Stimulated activated naive CD8-positive, alpha-beta T cell treated with anti-CD3 and anti-CD28 coated beads, Interleukin-15, Interleukin-2, amounts not matched to agents 100 ng/mL and 50 ng/mL, for 24 hours (primary cell): ENCODE measurements around the gene FAM72B.
"Not testable (repeated sequence)": the region's sequence is repeated elsewhere in the genome, so short reads cannot be mapped to it uniquely, and the experiment has no call there.

Experiments used
- H3K27ac Mint-ChIP-seq: one replicate; pipeline ENCODE4 v1.8.0; 2021; ENCODE audit warnings: mild to moderate bottlenecking, mixed read lengths
- H3K27me3 Mint-ChIP-seq: one replicate; pipeline ENCODE4 v1.8.0; 2021; ENCODE audit warnings: mixed read lengths
- H3K36me3 Mint-ChIP-seq: one replicate; pipeline ENCODE4 v1.8.0; 2021; ENCODE audit warnings: low read depth, mixed read lengths
- H3K4me1 Mint-ChIP-seq: one replicate; pipeline ENCODE4 v1.8.0; 2021; ENCODE audit warnings: low read depth, mixed read lengths
- H3K4me3 Mint-ChIP-seq: one replicate; pipeline ENCODE4 v1.8.0; 2021; ENCODE audit warnings: mild to moderate bottlenecking, mixed read lengths
- H3K9me3 Mint-ChIP-seq: one replicate; pipeline ENCODE4 v1.8.0; 2021; ENCODE audit warnings: mixed read lengths

FAM72B gene

GRCh38 chr1:121168152-121168668, 15.9 kb downstream of the FAM72B start:
- H3K36me3 Mint-ChIP-seq, H3K27me3 Mint-ChIP-seq, H3K27ac Mint-ChIP-seq, H3K9me3 Mint-ChIP-seq, H3K4me3 Mint-ChIP-seq, H3K4me1 Mint-ChIP-seq: not testable (repeated sequence)

DNA sequence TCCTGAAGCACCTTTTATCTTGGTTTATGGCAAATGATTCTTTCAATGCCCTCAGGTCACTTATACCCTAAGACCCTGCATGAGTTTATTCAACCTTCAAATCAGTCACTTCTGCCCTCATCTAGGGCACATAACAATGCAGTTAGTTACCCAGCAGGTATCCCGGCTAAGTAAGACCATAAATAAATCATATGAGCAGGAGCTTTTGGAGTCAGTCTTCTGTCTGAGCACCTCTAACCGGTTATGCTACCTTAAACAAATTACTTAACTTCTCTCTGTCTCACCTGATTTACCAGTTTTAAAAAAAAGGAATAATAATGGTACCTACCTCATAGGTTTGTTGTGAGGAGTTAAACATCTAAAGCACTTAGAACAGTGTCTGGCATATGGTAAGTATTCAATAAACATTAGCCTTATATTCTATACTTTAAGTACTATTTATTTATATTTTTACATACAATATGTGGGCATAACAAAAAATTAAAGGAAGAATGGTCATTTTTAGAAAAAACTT, 16.9 kb downstream of the FAM72B start:
- not testable (repeated sequence) for H3K9me3 Mint-ChIP-seq, H3K27me3 Mint-ChIP-seq, H3K4me1 Mint-ChIP-seq, H3K27ac Mint-ChIP-seq, H3K4me3 Mint-ChIP-seq, H3K36me3 Mint-ChIP-seq

GRCh38 chr1:121165296-121165695, 18.8 kb downstream of the FAM72B start:
- not testable (repeated sequence) for H3K36me3 Mint-ChIP-seq, H3K27me3 Mint-ChIP-seq, H3K4me3 Mint-ChIP-seq, H3K4me1 Mint-ChIP-seq, H3K9me3 Mint-ChIP-seq
- H3K27ac Mint-ChIP-seq: peak overlapping the region; percentile 28

DNA sequence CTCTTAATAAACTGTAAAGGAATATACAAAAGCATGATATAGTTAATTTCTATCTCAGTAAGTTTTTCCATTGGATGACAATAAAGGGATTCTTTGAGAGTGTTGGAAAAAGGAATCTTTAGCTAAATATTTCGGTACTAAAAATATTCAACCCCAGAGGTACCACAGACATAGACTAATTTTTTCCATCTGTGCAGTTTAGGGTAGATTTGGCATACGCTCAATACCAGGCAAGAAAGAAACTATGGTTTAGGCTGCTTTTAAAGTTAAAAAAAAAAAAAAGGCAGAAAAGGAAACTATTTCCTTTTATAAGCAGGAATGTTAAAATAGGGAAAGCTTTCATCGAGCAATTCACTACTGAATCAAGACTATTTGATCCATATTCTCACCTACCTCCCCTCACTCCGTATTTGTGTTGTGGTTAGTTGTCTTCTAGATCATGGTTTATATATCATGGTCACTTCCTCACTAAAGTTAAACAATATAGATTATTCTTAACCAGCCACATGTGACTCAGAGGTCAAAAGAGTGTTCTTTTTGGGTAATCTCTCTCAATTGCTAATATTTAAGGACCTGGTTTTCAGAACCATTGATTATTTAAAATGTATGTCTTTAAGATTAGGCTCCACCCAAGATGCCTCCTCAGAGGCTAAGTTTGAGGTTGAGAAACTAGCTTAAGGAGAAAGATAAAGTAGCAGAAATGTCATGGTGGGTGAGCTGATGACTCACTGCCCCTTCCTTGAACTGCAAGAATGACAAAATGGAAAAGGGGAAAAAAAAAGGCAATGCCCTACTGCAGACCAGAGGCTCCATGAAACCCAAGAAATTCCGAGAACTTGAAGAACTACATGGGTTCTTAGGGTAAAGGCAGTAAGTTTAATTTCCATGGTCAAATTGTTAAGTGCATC, 20.0 kb downstream of the FAM72B start:
- not testable (repeated sequence) for H3K4me1 Mint-ChIP-seq, H3K36me3 Mint-ChIP-seq, H3K27me3 Mint-ChIP-seq, H3K4me3 Mint-ChIP-seq, H3K27ac Mint-ChIP-seq, H3K9me3 Mint-ChIP-seq

DNA sequence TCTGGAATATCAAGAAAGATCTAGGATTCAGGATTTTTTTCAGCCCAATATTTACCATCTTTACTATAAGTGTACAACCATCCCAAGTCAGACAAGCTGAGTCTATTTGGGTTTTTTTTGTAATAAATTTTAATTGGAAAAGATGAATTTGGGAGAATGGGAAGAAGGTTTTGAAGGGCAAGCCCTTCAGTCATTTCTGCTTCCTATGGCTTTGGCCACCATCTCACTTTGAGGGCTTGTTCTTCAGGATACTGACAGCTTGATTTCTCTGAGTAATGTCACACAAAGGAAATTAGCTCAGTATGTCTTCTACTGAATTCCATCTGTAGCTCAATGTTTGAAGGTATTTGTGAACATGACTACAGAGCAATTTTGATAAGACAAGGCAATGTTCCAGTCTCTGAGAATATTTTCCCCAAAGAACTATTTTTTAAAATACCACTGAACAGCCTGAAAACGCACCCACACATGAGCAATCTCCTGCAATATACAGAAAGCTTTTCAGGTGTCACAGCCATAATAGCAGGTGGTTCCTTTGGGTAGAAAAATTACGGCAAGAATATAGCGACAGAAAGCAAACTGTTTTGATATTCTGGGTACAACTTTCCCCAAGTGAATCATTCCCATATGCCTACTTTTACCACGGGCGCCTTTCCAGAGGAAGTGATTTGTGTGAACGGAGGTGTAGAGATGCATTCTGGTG, 22.8 kb downstream of the FAM72B start:
- not testable (repeated sequence) for H3K4me3 Mint-ChIP-seq, H3K27ac Mint-ChIP-seq, H3K4me1 Mint-ChIP-seq, H3K27me3 Mint-ChIP-seq, H3K36me3 Mint-ChIP-seq, H3K9me3 Mint-ChIP-seq

GRCh38 chr1:121160118-121160517, 24.0 kb downstream of the FAM72B start:
- H3K9me3 Mint-ChIP-seq, H3K27me3 Mint-ChIP-seq, H3K4me1 Mint-ChIP-seq, H3K4me3 Mint-ChIP-seq, H3K36me3 Mint-ChIP-seq, H3K27ac Mint-ChIP-seq: not testable (repeated sequence)

GRCh38 chr1:121157609-121158008, 26.5 kb downstream of the FAM72B start:
- H3K4me1 Mint-ChIP-seq, H3K4me3 Mint-ChIP-seq, H3K27me3 Mint-ChIP-seq, H3K9me3 Mint-ChIP-seq, H3K36me3 Mint-ChIP-seq, H3K27ac Mint-ChIP-seq: not testable (repeated sequence)

- not testable (repeated sequence) for H3K9me3 Mint-ChIP-seq, H3K36me3 Mint-ChIP-seq, H3K27ac Mint-ChIP-seq, H3K4me1 Mint-ChIP-seq, H3K4me3 Mint-ChIP-seq, H3K27me3 Mint-ChIP-seq
Measured at GRCh38 chr1:121156958-121157603, 27.1 kb downstream of the FAM72B start.

GRCh38 chr1:121155671-121156358, 28.3 kb downstream of the FAM72B start:
- not testable (repeated sequence) for H3K27me3 Mint-ChIP-seq, H3K27ac Mint-ChIP-seq, H3K36me3 Mint-ChIP-seq, H3K4me1 Mint-ChIP-seq, H3K4me3 Mint-ChIP-seq, H3K9me3 Mint-ChIP-seq

- not testable (repeated sequence) for H3K36me3 Mint-ChIP-seq, H3K9me3 Mint-ChIP-seq, H3K4me3 Mint-ChIP-seq, H3K4me1 Mint-ChIP-seq, H3K27me3 Mint-ChIP-seq, H3K27ac Mint-ChIP-seq
Measured at GRCh38 chr1:121154811-121155210, 29.3 kb downstream of the FAM72B start.

GRCh38 chr1:121152788-121153187, 31.4 kb downstream of the FAM72B start:
- not testable (repeated sequence) for H3K27ac Mint-ChIP-seq, H3K4me3 Mint-ChIP-seq, H3K36me3 Mint-ChIP-seq, H3K27me3 Mint-ChIP-seq, H3K4me1 Mint-ChIP-seq, H3K9me3 Mint-ChIP-seq

DNA sequence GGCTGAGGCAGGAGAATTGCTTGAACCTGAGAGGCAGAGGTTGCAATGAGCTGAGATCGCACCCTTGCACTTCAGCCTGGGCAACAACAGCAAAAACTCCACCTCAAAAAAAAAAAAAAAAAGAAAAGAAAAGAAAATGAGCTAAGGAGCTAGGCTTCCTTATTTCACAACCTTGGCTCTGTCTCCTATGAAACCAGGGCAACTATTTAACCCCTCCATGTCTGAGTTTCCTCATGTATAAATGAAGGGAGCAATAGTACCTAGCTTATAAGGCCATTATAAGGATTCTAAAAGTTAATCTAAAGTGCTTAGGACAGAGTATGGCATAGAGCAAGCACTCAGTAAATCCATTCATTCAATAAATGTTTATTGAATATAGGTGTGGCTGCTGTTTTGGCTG, 32.8 kb downstream of the FAM72B start:
- not testable (repeated sequence) for H3K4me1 Mint-ChIP-seq, H3K4me3 Mint-ChIP-seq, H3K27me3 Mint-ChIP-seq

GRCh38 chr1:121148489-121149190, 35.5 kb downstream of the FAM72B start:
- not testable (repeated sequence) for H3K27ac Mint-ChIP-seq, H3K4me3 Mint-ChIP-seq, H3K27me3 Mint-ChIP-seq, H3K4me1 Mint-ChIP-seq, H3K36me3 Mint-ChIP-seq, H3K9me3 Mint-ChIP-seq

More for the DNA sequence above, 32.8 kb downstream of the FAM72B start:
- H3K27ac Mint-ChIP-seq, H3K9me3 Mint-ChIP-seq, H3K36me3 Mint-ChIP-seq: not testable (repeated sequence)

DNA sequence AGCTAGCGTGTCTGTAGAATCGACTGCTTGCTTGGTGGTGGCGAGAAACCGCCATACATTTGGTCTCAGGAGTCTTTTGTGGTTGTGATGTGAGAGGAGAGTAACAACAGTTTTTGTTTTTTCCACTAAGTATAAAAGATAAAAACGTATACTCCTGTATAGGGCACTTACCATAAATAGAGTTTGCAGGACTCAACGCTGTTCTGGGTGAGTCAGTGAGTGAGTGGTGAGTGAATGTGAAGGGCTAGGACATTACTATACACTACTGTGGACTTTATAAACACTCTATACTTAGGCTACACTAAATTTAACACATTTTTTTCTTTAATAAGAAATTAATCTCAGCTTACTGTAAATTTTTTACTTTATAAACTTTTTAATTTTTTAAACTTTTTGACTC, 43.7 kb downstream of the FAM72B start:
- not testable (repeated sequence) for H3K27me3 Mint-ChIP-seq, H3K4me1 Mint-ChIP-seq, H3K9me3 Mint-ChIP-seq, H3K4me3 Mint-ChIP-seq, H3K36me3 Mint-ChIP-seq, H3K27ac Mint-ChIP-seq
